CD4-positive, alpha-beta T cell treated with Interleukin-1 beta for 1 hour (primary cell): ENCODE measurements around the gene PLS3.
"Not testable (repeated sequence)": the region's sequence is repeated elsewhere in the genome, so short reads cannot be mapped to it uniquely, and the experiment has no call there.

Experiments
- DNase-seq, 2 donors: peaks; one replicate each; pipeline ENCODE4 v3.0.0-alpha.2; 2020 to 2022

Gene PLS3

GRCh38 chrX:115616943-115617563 is 56.1 kb downstream of the PLS3 start:
- DNase-seq = no peak

- no peak for DNase-seq
Observed at GRCh38 chrX:115622534-115622933, 61.6 kb downstream of the PLS3 start.

- no peak for DNase-seq
Observed at GRCh38 chrX:115624916-115625315, 63.9 kb downstream of the PLS3 start.

GRCh38 chrX:115625572-115626301 is 64.8 kb downstream of the PLS3 start:
- DNase-seq = no peak

GRCh38 chrX:115630204-115630603 is 69.2 kb downstream of the PLS3 start:
- DNase-seq = no peak

- no peak for DNase-seq
Observed at GRCh38 chrX:115632455-115632854, 71.5 kb downstream of the PLS3 start.

- not testable (repeated sequence) for DNase-seq
Observed at GRCh38 chrX:115633397-115633796, 72.4 kb downstream of the PLS3 start.

GRCh38 chrX:115639334-115639880 is 78.4 kb downstream of the PLS3 start:
- no peak for DNase-seq

- DNase-seq = no peak
Observed at GRCh38 chrX:115642311-115642710, 81.3 kb downstream of the PLS3 start.

- peak; percentile 20 to 25 for DNase-seq
Observed at GRCh38 chrX:115642895-115643530, 82.0 kb downstream of the PLS3 start.

- DNase-seq = not testable (repeated sequence)
Observed at GRCh38 chrX:115644397-115644796, 83.4 kb downstream of the PLS3 start.

GRCh38 chrX:115649461-115650063 is 88.6 kb downstream of the PLS3 start:
- DNase-seq = no peak

GRCh38 chrX:115650449-115650848 is 89.5 kb downstream of the PLS3 start:
- DNase-seq = no peak

- no peak for DNase-seq
Observed at GRCh38 chrX:115650916-115651315, 89.9 kb downstream of the PLS3 start.

GRCh38 chrX:115652221-115652620 is 91.2 kb downstream of the PLS3 start:
- DNase-seq = no peak

- no peak for DNase-seq
Observed at GRCh38 chrX:115665122-115665521, 104.1 kb downstream of the PLS3 start.

- DNase-seq = no peak
Observed at GRCh38 chrX:115679460-115679859, 118.5 kb downstream of the PLS3 start.

GRCh38 chrX:115687595-115687994 is 126.6 kb downstream of the PLS3 start:
- DNase-seq = no peak

GRCh38 chrX:115689931-115690330 is 129.0 kb downstream of the PLS3 start:
- DNase-seq = no peak

- DNase-seq = peak; percentile 6 to 20
Observed at GRCh38 chrX:115690511-115691216, 129.7 kb downstream of the PLS3 start.

- DNase-seq = no peak
Observed at GRCh38 chrX:115693476-115693875, 132.5 kb downstream of the PLS3 start.

GRCh38 chrX:115694028-115694427 is 133.1 kb downstream of the PLS3 start:
- no peak for DNase-seq

- no peak for DNase-seq
Observed at GRCh38 chrX:115696039-115696438, 135.1 kb downstream of the PLS3 start.
